Suppressor macrophage treated with lipopolysaccharide for 4 hours (primary cell): ENCODE data around the gene FAM131C.
"Not testable (repeated sequence)": the region's sequence is repeated elsewhere in the genome, so short reads cannot be mapped to it uniquely, and the experiment has no call there.

Source experiments
- DNase-seq: peaks from one replicate; pipeline ENCODE4 v3.0.0-alpha.2; 2020

Gene FAM131C

DNA sequence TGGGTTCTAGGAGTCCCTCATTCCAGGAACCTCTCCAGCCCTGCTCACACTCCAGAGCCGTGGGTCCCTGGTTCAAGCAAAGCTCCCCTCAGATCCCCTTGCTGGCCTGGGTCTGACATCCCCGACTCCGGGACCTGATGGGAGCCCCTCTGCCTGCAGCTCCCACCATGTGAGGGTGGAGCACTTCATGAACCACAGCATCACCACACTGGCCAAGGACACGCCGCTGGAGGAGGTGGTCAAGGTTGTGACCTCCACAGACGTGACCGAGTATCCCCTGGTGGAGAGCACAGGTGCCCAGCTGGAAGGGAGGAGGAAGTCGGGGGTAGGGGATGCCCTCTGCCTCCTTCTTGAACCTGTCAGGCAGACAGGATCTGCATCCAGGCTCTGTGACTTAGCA lies 41.9 kb downstream of the FAM131C start:
- no peak for DNase-seq

DNA sequence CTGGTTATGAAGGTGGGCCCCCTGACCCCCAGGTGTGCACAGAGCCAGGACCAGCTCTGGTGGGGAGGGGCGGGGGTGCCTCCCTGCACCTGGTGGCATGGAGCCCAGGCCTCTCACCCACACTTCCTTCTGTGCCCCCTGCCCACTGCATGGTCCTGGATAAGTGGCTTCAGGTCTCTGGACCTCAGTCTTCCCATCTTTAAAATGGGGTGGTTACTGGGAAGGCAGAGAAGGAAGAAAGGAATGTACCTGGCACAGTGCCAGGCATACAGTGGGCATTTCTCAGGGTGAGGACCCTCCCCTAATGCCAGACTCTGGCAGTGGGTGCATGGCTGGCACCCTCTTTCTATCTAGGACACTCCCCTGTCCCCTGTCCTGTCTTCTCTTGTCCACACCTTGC lies 44.2 kb downstream of the FAM131C start:
- DNase-seq: no peak

DNA sequence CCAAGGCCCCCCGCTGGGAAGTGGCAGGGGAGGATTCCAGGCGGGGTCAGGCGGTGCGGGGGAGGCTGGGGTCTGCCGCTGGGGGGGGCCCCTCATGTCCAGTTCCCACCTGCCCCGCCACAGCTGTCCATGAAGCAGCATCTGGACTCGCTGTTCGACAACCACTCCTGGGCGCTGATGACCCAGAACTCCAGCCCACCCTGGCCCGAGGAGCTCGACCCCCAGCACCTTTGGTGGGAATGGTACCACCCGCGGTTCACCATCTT lies 44.5 kb downstream of the FAM131C start:
- DNase-seq: not testable (repeated sequence)

DNA sequence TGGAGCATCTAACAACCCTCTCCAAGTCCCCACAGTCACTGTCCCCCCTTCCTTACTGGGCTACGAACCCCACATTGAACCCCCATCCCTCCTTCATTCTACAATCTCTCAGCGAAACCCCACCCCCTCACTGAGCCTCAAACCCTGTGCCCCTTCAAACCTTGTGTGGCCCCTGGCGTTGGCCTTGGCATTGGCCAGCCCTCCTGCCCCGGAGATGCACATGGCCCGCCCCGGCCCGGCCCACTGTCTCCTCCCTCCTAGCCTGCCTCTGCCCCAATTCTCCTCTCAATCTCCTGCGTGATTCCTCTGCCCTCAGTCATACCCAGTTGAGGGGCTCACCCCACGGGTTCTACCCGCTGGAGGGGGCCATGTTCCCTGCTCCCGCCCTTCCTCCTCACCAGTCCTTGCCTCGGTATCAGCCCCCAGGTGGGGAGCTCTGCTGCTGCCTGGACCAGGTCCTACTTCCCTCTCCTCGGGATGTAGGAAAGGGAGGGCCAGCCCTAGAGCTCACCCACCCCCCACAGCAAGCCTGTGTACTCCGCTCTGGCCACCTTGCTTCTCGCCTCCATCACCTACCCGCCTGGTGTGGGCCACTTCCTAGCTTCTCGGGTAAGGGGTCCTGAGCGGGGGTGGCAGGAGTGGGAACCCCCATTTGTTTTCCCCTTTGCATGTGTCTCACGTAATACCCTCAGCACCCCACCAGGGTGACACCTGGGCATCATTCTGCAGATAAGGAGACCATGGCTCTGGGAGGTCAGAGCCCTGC lies 45.0 kb downstream of the FAM131C start:
- no peak for DNase-seq

DNA sequence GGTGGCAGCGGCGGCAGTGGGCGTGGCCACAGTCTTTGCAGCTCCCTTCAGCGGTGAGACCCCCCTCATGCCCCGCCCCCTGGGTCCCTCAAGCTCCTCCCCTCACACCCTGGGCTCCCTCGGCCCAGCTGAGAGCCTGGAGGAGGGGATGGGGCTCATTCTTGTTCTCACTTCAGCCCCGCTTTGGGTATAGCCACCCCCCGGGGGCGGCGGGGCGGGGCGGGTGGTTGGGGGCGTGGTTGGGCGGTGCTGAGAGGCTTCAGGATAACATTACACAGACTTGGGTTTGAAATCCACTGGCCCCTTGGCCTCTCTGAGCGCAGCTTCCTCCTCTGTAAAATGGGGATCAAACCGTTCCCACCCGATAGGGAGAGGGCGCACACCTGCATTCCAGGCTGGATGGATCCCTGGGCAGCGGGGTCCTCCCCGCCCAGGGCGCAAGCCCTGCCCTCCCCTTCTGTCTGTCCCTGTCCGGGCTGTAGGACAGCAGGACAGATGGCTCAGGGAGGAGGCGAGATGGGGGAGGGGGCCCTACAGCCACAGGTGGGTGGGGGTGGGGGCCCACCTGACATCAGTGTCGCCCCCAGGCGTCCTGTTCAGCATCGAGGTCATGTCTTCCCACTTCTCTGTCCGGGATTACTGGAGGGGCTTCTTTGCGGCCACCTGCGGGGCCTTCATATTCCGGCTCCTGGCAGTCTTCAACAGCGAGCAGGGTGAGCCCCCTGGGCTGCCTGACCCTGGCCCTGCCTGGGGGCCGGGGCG lies 46.5 kb downstream of the FAM131C start:
- peak; percentile 19 for DNase-seq

DNA sequence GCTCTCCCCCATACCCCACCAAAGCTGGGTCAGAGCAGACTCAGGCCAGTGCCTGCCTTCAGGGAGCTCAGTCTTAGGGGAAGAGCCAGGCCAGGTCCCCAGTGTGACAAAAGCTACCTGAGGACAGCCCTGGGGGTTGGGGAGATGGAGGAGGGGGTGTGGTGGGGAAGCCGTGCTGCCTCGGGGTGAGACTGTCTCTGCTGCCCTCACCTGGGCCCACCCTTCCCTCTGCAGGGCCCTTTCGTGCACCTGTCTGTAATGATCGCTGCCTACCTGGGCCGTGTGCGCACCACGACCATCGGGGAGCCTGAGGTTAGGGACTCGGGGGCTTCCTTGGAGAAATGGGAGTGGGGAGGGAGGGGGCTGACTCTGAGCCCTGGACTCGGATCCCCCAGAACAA lies 47.1 kb downstream of the FAM131C start:
- not testable (repeated sequence) for DNase-seq

DNA sequence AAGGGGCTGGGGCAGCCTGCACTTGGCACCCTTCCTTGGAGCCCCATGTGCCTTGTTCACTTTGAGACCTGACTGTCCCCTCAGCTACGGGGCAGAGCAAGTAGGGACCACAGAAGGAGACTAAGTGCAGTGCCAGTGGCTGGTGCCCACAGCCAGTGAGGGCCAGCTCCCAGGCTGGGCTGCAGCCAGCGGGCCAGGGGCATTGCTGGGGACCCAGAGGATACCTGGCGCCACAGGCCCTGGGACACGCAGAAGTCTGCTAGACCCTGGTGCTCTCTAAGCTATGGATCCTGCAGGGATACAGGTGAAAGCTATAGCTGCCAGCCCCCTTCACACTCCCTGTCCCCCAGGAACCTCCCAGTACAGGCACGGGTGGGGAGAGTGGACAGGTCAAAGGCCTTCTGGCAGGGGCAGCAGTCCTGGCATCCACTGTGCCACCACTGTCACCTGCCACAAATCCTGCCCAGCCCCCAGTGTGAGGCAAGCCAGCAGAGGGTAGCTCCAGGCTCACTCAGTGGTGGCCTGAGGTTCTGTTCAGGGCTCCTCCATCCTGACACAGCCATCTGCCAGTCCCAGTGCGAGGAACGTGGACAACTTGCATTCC lies 50.3 kb downstream of the FAM131C start:
- no peak for DNase-seq

DNA sequence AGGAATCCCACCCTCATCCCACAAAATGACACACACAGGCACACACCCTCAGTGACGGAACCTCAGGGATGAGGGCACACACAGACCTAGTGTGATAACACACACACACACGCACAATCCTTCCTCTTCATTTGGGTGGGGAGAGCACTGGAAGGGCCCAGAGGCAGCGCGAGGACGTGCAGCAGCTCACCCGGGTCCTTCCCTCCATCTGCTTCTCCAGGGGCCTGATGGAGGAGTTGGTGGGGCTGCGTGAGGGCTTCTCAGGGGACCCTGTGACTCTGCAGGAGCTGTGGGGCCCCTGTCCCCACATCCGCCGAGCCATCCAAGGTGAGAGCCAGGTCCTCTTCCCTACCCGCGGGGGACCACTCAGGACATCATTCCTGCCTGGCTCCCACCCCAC lies 51.1 kb downstream of the FAM131C start:
- no peak for DNase-seq

DNA sequence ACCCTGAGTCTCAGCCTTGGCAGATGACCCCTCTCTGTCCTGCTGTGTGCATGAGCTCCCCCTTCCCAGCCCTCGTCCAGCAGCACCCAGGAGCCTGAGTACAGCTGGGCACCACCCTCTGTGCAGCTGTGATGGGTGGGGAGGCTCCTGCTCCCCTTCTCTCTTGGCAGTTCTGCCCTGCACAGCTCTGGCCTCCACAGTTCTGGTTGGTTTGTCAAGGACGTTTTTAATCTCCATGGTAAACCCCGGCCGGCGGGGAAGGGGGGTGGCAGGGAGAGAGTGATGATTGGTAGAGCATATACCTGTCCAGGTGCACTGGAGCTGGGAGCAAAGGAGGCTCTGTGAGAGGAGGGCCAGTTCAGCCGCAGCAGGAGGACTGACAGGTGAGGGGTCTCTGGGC lies 51.8 kb downstream of the FAM131C start, which contains the start of gene CLCNKA:
CLCNKA (plus strand) TSS at position 356 of the 400 bp plus-strand sequence. CDS start 584 bp downstream, outside the sequence.
- DNase-seq: no peak

DNA sequence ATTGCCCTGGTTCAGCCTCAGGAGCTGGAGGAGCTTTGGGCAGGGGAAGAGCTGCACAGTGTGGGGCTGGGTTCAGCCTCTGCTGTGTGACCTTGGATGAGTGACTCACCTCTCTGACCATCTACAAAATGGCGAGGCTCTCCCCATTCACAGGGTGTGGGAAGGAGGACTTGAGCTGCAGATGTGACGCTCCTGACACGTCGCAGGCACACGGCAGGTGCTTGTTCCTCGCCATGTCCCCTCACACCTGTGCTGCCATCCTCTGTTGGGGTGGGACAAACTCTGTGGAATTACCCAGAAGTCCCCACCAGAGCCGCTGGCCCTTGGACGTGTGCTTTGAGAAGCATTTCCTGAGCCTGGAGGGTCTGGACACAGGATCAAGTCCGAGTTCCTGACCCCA lies 52.6 kb downstream of the FAM131C start:
- DNase-seq: not testable (repeated sequence)

DNA sequence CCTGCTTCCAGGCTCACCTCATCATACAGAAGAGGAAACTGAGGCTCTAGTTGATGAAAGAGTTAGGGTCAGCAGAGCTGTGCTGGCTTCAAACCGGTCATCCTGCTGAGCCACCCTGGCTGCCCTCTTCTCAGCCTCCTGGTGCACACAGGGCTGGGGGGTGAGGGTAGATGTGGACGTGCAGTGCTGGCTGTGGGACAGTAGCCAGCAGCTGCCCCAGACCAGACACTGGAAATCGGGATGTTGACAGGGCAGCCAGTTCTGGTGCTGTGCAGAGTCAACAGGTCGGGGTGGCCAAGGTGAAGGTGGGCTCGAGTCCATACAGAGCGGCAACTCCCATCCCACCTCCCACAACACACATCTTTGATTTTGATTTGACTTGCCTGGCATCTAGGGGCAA lies 53.1 kb downstream of the FAM131C start:
- no peak for DNase-seq

DNA sequence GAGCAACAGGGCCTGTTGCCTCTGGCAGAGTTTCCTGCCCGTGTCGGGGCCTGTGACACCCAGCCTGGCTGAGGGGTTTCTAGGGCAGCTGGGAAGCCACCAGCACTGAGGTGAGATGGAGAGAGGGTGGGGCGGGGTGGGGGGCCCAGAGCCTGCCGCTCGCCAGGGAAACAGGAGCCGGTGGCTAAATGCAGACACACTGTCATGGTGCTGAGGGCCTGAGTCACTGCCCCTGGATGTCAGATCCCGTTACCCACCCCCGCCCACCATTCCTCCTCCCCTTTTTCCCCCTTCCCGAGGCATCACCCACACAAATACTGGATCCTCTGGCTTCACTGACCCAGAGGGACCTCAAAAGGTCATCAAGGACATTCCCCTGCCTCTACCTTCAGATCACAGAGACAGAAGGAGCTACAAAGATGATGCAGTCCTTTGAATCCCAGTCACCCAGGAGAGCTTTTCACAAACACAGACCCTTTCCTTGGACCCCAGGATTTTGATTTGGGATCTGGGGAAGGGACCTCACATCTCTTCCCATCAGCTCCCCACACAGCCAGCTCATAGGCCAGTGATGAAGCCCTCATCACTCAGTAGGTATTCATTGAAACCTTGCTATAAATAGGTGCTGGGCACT lies 53.7 kb downstream of the FAM131C start:
- DNase-seq: no peak

DNA sequence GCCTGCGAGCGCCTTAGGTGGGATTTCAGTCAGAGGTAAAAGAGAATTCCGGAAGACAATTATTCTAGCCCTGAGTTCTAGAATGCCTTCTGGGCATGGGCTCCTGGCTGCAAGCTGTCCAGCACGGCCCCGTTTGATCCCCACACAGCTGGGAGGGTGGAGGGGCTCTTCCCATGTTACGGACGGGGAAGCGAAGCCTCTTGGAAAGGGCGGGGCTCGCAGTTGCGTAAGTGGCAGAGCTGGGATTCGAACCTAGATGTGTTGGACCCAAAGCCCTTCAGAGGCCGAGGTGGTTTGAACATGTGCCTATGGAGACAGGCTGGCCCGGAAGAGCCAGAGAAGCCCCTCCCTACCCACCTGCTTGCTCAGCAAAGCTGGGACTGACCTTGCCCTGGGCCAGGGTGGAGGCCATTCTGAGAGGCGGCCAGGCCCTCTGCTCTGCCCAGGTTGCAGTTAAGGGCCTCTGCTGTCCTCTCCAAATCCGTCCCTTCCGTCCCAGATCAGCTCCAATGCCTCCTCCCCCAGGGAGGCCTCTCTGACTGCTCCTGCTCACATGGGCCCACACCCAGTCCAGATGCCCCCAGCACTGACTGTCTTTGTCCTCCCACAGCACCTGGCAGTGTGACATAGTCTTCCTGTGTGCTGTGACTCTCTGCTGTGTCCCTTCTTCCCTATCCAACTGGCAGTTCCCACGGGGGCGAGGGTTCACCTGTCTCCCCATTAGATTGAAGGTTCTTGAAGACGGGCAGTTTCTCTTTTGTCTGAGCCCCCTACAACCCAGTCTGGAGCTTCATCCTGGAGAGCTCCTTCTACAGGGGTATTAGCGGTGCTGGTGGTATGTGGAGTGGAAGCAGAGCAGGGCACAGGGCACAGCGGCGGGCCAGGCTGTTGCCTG lies 54.5 kb downstream of the FAM131C start:
- no peak for DNase-seq

DNA sequence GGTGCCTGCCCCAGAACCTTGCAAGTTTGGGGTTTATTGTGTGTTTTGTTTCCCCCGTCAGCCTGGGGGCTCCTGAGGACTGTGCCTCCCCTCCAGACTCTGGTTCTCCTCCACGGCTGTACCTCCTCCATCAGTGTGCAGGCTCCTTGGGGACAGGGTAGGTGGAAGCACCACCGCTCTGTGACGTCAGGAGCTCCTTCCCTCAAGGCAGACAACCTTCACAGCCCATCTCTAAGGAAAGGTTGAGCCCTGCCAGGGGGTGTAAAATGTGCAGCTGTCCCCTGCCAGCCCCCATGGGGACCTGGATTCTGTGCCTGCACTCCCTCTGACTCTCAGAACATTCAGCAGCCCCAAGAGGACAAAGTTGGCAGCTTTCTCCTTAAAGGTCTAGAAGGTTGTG lies 55.1 kb downstream of the FAM131C start:
- DNase-seq: no peak

DNA sequence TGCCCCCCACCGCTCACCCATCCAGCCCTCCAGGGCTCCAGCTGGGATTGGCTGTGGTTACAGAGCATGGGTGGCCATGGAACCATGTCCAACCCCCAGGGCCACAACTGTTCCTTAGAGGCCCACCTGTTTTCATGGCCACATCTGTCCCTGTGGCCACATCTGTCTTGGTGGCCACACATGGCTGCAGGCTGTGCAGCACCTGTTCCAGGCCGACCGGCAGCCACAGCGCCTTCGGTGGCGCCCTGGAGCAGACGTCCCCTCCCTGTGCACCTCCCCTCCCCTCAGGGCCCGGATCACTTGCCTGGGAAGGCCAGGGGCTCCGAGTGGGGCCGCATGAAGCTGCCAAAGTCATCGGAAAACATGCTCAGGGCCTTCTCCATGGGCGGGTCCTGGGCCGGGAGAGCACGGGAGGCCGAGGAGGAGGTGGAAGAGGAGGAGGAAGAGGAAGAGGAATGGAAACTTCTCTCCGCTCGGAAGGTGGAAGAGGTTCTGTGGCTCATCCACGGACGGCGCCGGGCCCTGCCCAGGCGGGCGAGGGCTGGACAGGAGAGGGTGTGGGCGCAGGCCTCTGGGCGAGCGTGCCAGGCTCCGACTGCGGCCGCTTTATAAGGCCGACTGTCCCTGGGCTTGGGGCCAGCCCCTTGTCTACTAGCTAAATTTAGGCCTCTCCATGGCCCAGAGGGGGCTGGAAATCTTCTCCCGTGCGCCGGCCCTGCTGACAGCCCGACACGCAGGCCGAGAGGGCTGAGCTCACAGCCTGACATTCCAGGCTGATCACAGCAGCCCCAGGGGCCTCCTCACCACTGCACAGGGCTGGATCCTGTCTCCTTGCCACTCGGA lies 55.8 kb downstream of the FAM131C start, which contains the start of gene HSPB7:
HSPB7 (minus strand) TSS at position 583 of the 843 bp plus-strand sequence; CDS start at position 503, 80 bp downstream.
- no peak for DNase-seq

DNA sequence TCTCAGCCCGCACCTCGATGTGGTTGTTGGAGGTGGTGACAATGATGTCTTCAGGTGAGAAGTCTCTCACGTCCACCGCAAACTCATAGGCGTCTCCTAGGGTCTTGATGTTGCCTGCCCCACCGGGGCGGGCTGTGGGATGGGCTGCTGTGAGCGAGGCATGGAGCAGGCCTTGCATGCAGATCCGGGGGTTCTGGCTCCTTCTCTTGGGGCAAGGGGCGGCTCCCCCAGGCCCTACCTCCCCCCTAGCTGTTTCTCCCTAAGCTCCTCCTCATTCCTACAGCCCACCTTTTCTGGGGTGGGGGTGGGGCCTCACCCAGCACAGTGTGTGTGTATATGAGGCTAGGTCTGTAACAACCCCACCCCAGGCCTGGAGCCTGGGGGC lies 56.4 kb downstream of the FAM131C start:
- DNase-seq: no peak

DNA sequence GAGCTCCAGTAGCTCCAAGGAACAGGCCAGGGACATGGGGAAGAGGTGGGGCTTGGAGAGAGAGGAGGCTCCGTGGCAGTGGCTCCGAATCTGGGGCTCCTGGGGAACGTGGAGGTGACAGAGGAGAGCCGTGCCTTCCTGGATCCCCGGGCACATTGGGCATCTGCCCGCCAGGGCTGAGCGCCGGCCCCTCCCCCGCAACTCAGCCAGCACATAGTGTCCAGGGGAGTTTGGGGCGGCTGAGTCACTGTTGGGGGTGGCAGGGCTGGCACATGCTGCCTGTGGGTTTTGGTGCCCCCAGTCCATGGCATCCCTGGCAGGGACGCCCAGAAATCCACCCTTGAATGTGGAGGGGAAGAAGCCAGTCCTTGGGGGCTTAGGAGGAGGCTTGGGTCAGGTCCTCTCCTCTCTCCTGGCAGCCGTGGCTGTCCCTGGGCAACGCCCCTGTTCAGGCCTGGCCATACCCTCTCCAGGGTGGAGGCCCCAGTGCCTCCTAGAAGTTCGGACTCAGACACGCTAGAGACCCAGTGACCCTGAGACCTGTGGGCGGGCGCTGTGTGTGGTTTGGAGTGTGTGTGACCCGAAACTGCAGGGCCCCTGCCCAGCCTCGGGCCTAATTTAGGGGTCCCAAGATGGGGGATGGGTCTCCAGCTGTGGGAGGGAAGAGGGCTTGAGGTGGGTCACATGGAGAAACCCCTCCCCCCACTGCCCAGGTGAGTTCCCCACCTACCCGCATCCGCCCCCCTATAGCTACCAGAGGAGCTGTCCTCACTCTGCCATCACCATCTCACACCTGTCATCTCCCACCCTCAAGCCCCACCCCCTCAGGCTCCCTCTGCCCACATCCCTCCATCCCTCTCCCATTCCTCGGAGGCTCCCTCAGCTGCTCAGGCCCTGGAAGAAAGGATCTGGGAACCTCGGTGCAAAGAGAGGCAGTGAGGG lies 57.2 kb downstream of the FAM131C start:
- DNase-seq: no peak

DNA sequence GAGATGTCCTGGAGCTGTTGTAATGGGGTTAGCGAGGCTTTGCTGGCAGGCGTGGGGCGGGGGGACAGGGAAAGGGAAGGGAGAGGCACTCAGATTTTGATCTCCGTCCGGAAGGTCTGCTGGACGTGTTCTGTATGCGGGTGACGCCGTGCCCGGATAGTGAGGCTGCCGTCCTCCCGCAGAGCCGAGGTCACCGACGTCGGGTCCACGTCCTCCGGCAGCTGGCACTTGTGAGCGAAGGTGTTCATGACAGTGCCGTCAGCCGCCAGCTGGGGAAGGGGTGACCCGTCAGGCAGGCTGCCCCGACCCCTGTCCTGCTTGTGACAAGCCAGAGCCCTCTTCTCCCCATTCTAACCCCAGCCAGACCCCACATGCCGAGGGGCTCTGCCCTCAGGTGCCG lies 58.0 kb downstream of the FAM131C start:
- DNase-seq: no peak

DNA sequence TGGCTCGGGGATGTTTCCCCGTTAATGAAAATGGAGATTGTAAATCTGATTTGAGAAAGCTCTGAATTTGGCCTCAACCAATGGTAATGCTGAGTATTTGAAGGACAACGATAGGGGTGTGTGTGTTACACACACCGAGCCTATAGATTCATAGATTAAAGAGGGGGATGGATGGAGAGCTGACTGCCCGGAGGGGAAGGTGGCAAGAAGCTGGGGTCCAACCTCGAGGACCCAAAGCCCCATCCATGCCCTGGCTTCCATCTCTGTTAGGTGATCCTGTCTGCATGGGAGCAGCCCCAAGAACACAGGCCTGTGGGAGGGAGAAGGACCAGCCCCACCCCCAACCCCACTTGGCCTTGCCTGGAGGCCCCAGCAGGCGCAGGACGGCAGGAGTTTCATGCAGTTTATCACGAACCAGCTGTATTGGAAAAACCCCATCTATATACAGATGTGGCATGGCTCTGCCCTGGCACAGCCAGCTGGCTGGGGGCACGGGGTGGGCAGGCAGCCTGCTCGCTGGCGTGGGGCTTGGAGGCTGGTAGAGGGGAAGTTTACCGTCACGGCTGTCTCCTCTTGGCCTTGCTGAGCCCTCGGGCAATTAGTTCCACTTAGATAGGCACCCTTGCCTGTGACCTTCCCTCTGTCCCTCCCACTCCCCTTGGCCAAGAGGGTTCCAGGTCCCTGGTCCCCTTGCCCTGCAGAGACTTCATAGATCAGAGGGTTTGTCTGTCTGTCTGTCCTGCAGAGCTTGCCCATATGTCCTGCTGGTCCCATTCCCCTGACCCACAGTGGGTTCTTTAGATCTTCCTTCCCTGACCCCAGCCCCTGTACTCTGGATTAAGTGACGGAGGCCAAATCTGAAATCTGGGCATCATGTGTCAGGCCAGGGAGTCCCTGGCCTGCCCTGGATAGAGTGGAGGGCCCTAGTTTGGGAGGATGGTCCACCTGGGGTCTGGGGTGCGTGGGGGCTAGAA lies 58.7 kb downstream of the FAM131C start:
- DNase-seq: peak; percentile 19
